ENCODE data around the gene FEN1. TPM values are rescaled to one million over a fixed set of nuclear protein-coding genes. Genes with fewer than 3 reads are reported as not detected.

The FEN1 gene
- total RNA-seq, 2 donors from 2014 or later = 55.4 to 64.7 TPM

- ATAC-seq (replicated peaks in 1 of 2) (no peak), DNase-seq (no peak)
- no peaks in the 10 kb centered on the region for H3K36me3 Mint-ChIP-seq (ENCODE audit: insufficient read depth in 2 of 2)
- no peaks in the 10 kb centered on the region for H3K27me3 Mint-ChIP-seq (ENCODE audit: low read depth)
- peaks cover 17% of the 10 kb centered on the region for H3K4me1 Mint-ChIP-seq (ENCODE audit: low read depth)
- H3K4me3 Mint-ChIP-seq = no peak overlapping the region
- no peak overlapping the region for H3K27ac Mint-ChIP-seq
- H3K9me3 Mint-ChIP-seq = no peaks in the 10 kb centered on the region
Measured at GRCh38 chr11:61774411-61774810, 18.3 kb upstream of the FEN1 start.

GRCh38 chr11:61775106-61775505 is 17.6 kb upstream of the FEN1 start:
- no peak overlapping the region for H3K27ac Mint-ChIP-seq
- no peaks in the 10 kb centered on the region for H3K27me3 Mint-ChIP-seq (ENCODE audit: low read depth)
- H3K4me3 Mint-ChIP-seq = no peak overlapping the region
- ATAC-seq (replicated peaks in 1 of 2) (no peak), DNase-seq (no peak)
- no peaks in the 10 kb centered on the region for H3K9me3 Mint-ChIP-seq
- peaks cover 17% of the 10 kb centered on the region for H3K4me1 Mint-ChIP-seq (ENCODE audit: low read depth)
- no peaks in the 10 kb centered on the region for H3K36me3 Mint-ChIP-seq (ENCODE audit: insufficient read depth in 2 of 2)

- Mint-ChIP-seq H3K27me3 (ENCODE audit: low read depth) (no peaks in the 10 kb centered on the region), H3K27ac (no peak overlapping the region), H3K9me3 (no peaks in the 10 kb centered on the region), H3K4me1 (ENCODE audit: low read depth) (peaks cover 17% of the 10 kb centered on the region), H3K4me3 (no peak overlapping the region), H3K36me3 (ENCODE audit: insufficient read depth in 2 of 2) (no peaks in the 10 kb centered on the region)
- ATAC-seq (replicated peaks in 1 of 2) (peak in 1 of 2 donors; percentile 6), DNase-seq (no peak)
Measured at GRCh38 chr11:61775606-61776554, 16.8 kb upstream of the FEN1 start.

- DNase-seq (peak; percentile 76 to 78), ATAC-seq (replicated peaks in 1 of 2) (peak; percentile 66 to 72)
- Mint-ChIP-seq H3K9me3 (no peaks in the 10 kb centered on the region), H3K36me3 (ENCODE audit: insufficient read depth in 2 of 2) (no peaks in the 10 kb centered on the region), H3K4me1 (ENCODE audit: low read depth) (peaks cover 17% of the 10 kb centered on the region), H3K4me3 (peak overlapping the region; percentile 44 to 67), H3K27me3 (ENCODE audit: low read depth) (no peaks in the 10 kb centered on the region), H3K27ac (no peak overlapping the region)
Measured at GRCh38 chr11:61776561-61777075, 16.1 kb upstream of the FEN1 start.

GRCh38 chr11:61777234-61778090 is 15.2 kb upstream of the FEN1 start:
- H3K27me3 Mint-ChIP-seq (ENCODE audit: low read depth) = no peaks in the 10 kb centered on the region
- no peaks in the 10 kb centered on the region for H3K9me3 Mint-ChIP-seq
- no peak overlapping the region for H3K27ac Mint-ChIP-seq
- H3K36me3 Mint-ChIP-seq (ENCODE audit: insufficient read depth in 2 of 2) = no peaks in the 10 kb centered on the region
- ATAC-seq (replicated peaks in 1 of 2) = peak; percentile 50 to 56
- DNase-seq = peak; percentile 65 to 66
- peak overlapping the region; percentile 50 to 67 for H3K4me3 Mint-ChIP-seq
- H3K4me1 Mint-ChIP-seq (ENCODE audit: low read depth) = peaks cover 17% of the 10 kb centered on the region

- peaks cover 17% of the 10 kb centered on the region for H3K4me1 Mint-ChIP-seq (ENCODE audit: low read depth)
- no peaks in the 10 kb centered on the region for H3K36me3 Mint-ChIP-seq (ENCODE audit: insufficient read depth in 2 of 2)
- H3K27ac Mint-ChIP-seq = no peak overlapping the region
- no peaks in the 10 kb centered on the region for H3K27me3 Mint-ChIP-seq (ENCODE audit: low read depth)
- no peak for DNase-seq
- no peak overlapping the region for H3K4me3 Mint-ChIP-seq
- no peak for ATAC-seq (replicated peaks in 1 of 2)
- no peaks in the 10 kb centered on the region for H3K9me3 Mint-ChIP-seq
Measured at GRCh38 chr11:61778357-61778886, 14.3 kb upstream of the FEN1 start.

- no peak for ATAC-seq (replicated peaks in 1 of 2)
- no peak for DNase-seq
- H3K27ac Mint-ChIP-seq = no peak overlapping the region
- no peaks in the 10 kb centered on the region for H3K36me3 Mint-ChIP-seq (ENCODE audit: insufficient read depth in 2 of 2)
- H3K9me3 Mint-ChIP-seq = no peaks in the 10 kb centered on the region
- H3K4me3 Mint-ChIP-seq = no peak overlapping the region
- peaks cover 17% of the 10 kb centered on the region for H3K4me1 Mint-ChIP-seq (ENCODE audit: low read depth)
- no peaks in the 10 kb centered on the region for H3K27me3 Mint-ChIP-seq (ENCODE audit: low read depth)
Measured at GRCh38 chr11:61778920-61779650, 13.6 kb upstream of the FEN1 start.

GRCh38 chr11:61779666-61780525 is 12.8 kb upstream of the FEN1 start:
- Mint-ChIP-seq H3K27me3 (ENCODE audit: low read depth) (no peaks in the 10 kb centered on the region), H3K4me3 (no peak overlapping the region), H3K9me3 (no peaks in the 10 kb centered on the region), H3K4me1 (ENCODE audit: low read depth) (peaks cover 17% of the 10 kb centered on the region), H3K36me3 (ENCODE audit: insufficient read depth in 2 of 2) (peaks cover 0 to 2% of the 10 kb centered on the region in 2 donors), H3K27ac (no peak overlapping the region)
- ATAC-seq (replicated peaks in 1 of 2) (no peak), DNase-seq (no peak)

GRCh38 chr11:61780581-61781162 is 12.0 kb upstream of the FEN1 start:
- Mint-ChIP-seq H3K9me3 (no peaks in the 10 kb centered on the region), H3K36me3 (ENCODE audit: insufficient read depth in 2 of 2) (peaks cover 0 to 4% of the 10 kb centered on the region in 2 donors), H3K4me1 (ENCODE audit: low read depth) (peaks cover 17% of the 10 kb centered on the region), H3K27me3 (ENCODE audit: low read depth) (no peaks in the 10 kb centered on the region), H3K4me3 (no peak overlapping the region), H3K27ac (no peak overlapping the region)
- no peak for ATAC-seq (replicated peaks in 1 of 2)
- no peak for DNase-seq

GRCh38 chr11:61781585-61781984 is 11.1 kb upstream of the FEN1 start:
- DNase-seq (no peak), ATAC-seq (replicated peaks in 1 of 2) (no peak)
- no peaks in the 10 kb centered on the region for H3K27me3 Mint-ChIP-seq (ENCODE audit: low read depth)
- no peak overlapping the region for H3K4me3 Mint-ChIP-seq
- peaks cover 0 to 4% of the 10 kb centered on the region in 2 donors for H3K36me3 Mint-ChIP-seq (ENCODE audit: insufficient read depth in 2 of 2)
- no peaks in the 10 kb centered on the region for H3K9me3 Mint-ChIP-seq
- no peak overlapping the region for H3K27ac Mint-ChIP-seq
- H3K4me1 Mint-ChIP-seq (ENCODE audit: low read depth) = peaks cover 13% of the 10 kb centered on the region

GRCh38 chr11:61782299-61782698 is 10.4 kb upstream of the FEN1 start:
- no peak overlapping the region for H3K4me3 Mint-ChIP-seq
- H3K27me3 Mint-ChIP-seq (ENCODE audit: low read depth) = no peaks in the 10 kb centered on the region
- ATAC-seq (replicated peaks in 1 of 2) (no peak), DNase-seq (no peak)
- peaks cover 0 to 4% of the 10 kb centered on the region in 2 donors for H3K36me3 Mint-ChIP-seq (ENCODE audit: insufficient read depth in 2 of 2)
- no peaks in the 10 kb centered on the region for H3K9me3 Mint-ChIP-seq
- H3K4me1 Mint-ChIP-seq (ENCODE audit: low read depth) = peaks cover 6% of the 10 kb centered on the region
- H3K27ac Mint-ChIP-seq = no peak overlapping the region
